AG20443 (cell line): ENCODE data around the gene KCNMA1.

Experiments used
- DNase-seq: peaks from one replicate; pipeline ENCODE4 v3.0.0; 2012; ENCODE audit warnings: low spot score, mixed read lengths

The KCNMA1 gene

DNA sequence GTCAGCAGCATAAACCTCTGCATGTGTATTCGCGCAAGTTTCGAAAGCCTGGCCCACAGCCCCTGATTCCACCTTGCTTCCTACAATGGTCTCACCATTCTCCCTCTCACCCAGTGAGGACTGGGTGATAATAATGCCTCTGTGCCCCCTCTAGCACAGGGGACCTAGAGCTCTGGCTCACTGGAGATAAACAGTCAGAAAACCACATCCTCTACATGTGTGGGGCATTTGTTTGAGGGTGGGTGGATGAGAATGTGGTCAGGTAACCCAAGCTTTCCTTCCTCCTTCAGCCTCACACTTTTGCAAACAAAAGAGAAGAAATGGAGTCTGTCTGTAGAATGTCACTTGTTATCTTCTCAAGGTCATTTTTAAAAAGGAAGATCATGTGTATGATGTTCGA is 373.5 kb downstream of the KCNMA1 start:
- no peak for DNase-seq

GRCh38 chr10:77263700-77264099 is 373.9 kb downstream of the KCNMA1 start:
- no peak for DNase-seq

DNA sequence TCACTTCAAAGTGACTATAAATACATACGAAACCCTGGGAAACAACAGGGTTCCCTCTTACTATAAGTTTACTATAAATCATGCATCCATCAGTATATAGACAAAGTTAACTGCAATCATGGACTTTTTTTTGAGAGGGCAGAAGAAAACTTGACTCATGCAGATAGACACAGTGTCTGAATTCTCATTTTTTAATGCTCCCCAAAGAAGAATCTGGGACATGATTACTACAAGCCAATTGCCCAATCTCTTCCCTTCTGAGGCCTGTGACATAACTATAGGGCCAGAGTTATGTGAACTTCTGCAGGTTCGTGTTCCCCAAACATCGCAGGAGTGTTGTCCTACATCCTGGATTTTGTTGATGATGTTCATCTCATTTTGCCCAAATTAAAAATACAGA is 376.5 kb downstream of the KCNMA1 start:
- DNase-seq: no peak

DNA sequence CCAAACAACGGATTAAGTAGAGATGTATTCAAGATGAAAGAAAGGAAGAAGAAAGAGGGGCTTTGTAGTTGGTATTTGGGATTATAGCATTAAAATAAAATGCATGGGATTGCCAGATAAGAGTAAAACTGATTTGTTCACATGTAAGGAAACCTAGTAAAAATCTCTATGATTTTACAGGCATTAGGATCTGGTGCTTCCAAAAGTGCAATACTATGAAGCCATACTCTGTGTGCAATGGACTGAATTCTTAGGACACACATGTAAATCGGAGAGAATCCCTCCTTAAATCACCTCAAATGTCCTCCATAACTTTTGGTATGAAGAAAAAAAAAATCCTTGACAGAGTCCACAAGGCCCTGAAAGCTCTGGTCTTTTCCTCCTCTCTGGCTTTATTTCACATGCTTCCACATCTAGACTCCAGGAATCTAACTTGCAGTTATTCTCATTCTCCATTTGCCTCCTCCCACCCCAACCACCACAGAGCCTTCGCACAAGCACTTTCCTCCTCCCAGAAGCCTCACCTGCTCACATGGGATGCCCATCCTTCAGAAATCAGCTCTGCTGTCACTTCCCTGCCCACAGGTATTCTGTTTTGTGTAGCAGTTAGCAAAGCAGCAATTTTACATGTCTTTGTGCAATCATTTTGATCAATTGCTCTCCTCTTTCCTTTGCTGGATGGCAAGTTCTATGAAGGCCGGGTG is 378.3 kb downstream of the KCNMA1 start:
- no peak for DNase-seq

DNA sequence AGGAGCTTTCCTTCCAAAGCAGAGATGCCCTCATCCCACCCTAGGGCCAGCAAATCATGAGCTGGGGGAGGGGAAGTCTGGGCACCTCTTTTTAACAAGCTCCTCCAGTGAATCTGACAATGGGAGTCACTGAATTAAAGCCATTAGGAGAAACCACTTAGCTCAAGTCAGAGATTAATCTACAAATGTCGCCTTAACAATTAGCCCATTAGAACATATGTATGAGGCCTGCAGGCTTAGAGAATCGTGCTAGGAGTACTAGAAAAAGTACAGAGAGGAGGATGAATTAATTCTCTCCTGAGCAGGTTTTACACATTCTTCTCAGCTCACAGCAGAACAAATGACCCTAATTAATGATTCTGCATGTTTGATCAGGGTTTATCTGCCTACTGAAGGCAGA is 381.3 kb downstream of the KCNMA1 start:
- DNase-seq: no peak

- no peak for DNase-seq
These were observed 384.0 kb downstream of the KCNMA1 start for GRCh38 chr10:77253556-77254064.

DNA sequence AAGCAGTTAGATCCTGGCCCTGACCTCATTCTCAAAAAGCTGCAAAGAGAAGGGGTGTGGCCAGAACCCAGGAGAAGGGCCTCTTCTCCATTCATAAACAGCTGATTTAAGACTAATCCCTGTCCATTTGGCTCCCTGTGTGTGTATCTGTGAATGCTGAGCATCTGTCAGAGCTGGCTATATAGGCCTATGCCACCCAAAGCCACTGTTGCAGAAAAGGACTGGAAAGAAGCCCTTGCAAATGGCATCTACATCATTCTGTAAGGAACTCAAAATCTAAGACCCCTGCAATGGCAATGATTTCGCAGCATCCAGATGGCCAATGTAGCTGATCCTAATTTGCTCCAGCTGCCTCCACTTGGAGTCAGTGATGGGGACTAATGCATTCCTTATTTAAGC is 384.5 kb downstream of the KCNMA1 start:
- peak; percentile 14 for DNase-seq

GRCh38 chr10:77252380-77253146 is 385.0 kb downstream of the KCNMA1 start:
- DNase-seq: no peak

DNA sequence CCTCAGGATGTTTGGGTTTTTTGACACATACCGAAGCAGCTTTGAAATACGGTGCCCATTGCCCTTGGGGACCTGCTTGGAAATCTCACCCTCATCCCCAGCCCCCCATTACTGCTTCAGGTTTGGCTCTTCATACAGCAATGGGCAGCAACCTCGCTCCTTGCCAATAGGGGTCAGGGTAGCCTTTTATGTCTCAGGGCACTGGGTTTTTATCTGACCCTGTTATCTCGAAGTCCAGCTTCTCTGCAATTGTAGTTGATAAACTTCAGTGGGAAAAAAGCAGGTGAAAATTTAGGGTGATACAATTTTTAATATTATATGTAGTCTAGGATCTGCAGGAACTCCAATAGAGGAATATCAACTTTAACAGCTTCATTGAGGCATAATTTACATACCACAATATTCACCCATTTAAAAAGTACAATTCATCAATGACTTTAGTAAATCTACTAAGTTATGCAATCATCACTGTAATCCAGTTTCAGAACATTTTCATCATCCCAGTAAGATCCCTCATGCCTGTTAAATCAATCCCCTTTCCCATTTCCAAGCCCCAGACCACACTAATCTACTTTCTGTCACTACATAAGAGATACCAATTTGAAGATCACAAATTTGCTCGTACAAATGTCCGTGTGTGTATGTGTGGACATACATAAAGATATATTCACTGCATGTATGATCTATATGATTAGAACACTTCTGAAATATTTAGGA is 386.2 kb downstream of the KCNMA1 start:
- DNase-seq: peak; percentile 57

DNA sequence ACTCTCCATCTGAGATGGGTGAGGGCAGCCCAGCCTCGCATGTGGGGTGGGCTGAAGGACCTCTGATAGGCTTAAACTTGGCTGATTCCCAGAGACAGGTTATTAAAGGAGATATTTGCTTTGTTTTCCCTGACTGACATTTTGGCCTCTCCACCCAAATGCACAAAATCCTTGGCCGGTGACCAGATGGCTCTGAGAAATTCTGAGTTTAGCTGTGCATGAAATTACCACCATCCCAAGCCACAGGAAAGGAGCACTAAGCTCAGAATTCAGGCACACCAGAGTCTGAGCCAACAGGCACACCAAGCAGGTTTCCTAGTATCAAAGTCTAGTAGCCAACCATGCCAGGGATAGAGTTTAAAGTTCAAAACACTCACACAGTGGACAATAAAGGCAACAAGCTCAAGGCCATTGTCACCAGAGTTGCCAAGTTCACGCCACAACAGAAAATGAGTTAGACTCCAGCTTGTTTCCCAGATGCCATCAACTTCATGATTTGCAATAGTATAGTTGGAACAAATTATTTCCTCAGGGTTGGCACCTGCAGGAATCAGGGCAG is 387.6 kb downstream of the KCNMA1 start:
- DNase-seq: no peak

- DNase-seq: no peak
These were observed 389.4 kb downstream of the KCNMA1 start for GRCh38 chr10:77248104-77248790.

- DNase-seq: no peak
These were observed 390.3 kb downstream of the KCNMA1 start for GRCh38 chr10:77247031-77247990.

DNA sequence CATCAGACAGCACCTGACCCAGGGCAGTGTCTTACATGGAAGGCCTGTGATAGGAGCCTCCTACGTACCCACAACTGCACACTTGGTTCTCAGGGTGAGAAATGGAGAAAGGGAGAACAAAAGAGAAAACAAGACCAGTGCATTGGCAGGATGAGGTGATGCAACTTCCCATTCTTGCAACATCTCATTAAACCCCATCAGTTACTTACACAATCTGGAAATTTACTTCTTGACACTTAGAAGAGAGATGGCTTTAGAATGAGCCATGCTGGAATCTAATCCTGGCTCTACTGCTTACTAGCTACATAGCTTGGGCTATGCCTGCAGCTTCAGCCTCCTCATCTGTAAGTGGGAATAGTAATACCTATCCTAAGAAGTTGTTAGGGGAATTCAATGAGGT is 391.7 kb downstream of the KCNMA1 start:
- peak; percentile 35 for DNase-seq

GRCh38 chr10:77244746-77245145 is 392.9 kb downstream of the KCNMA1 start:
- no peak for DNase-seq

- no peak for DNase-seq
These were observed 393.3 kb downstream of the KCNMA1 start for GRCh38 chr10:77244286-77244685.

GRCh38 chr10:77241350-77241725 is 396.3 kb downstream of the KCNMA1 start:
- DNase-seq: no peak

DNA sequence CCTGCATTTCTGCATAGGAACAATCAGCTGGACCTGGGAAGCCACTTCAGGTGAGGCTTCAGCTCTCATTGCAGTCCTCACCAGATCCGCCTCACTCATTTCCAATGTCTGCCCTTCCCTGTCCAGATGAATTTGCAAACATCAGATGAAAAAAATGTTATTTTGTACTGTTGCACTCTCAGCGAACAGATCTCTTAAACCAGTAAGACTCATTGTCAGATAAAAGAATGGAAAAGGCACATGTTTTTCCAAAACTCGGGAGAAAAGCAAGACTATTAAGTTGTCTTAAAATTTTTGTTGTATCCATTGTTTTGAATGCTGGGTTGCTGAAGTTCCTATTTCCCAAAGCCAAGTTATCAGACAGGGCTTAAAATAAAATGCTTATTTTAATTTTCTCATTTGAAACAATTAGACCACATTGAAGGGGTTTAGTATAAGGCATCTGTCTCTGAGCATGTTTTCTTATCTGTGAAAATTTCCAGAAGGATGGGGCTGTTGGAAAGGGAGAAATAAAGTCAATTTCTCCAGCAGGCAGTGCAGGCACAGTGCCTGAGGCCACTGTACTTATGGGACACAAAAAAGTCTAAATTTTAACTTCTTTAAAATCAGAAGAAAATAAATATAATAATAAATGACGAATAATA is 396.8 kb downstream of the KCNMA1 start:
- DNase-seq: no peak

GRCh38 chr10:77240041-77240652 is 397.5 kb downstream of the KCNMA1 start:
- DNase-seq: no peak

DNA sequence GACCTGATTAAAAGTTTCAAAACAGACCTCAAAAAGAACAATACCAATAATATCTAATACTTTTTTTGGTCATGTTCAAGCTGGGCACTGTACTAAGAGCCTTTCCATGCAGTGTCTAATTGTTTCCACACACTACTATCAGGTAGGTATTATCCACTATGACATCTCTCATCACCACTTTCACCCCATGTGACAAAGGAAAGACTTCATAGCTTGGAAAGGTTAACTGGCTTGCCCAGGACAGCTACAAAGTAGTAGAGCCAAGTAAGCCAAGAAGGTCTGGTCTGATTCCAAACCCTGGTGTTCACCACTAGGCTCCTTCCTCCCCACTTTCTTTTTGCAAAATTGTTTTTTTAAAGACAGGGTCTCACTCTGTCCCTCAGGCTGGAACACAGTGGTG is 400.5 kb downstream of the KCNMA1 start:
- DNase-seq: no peak

- DNase-seq: no peak
These were observed 400.9 kb downstream of the KCNMA1 start for GRCh38 chr10:77236700-77237099.
